GM12872 (cell line): ENCODE results near the gene KRTAP10-8.

Experiments used
- TF ChIP-seq, protein P1 (sequence below): IDR thresholded peaks from 3 replicates; pipeline ENCODE4 v1.5.1; 2011; ENCODE audit warnings: low read depth, mild to moderate bottlenecking, low read length, moderate library complexity; ENCODE audit not compliant: insufficient read depth

The KRTAP10-8 gene

DNA sequence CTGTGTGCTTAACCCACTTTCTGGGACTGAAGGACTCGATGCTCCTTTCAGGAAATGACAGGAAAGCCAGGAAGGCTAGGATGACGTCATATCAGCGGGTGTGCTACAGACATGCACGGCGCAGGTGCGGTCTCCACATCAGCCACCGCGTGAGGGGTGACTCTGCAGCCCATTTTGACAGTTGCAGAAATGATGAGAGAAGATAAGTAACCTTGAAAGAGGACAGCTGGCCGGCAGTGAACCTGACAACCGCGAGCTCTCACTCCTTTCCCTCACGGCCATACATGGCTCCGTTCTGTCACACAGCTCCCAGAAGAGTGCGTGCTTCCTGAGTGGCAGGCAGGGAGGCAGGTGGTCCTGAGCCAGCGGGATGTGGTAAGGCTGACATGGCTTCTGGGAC lies 29.8 kb upstream of the KRTAP10-8 start:
- TF ChIP-seq, protein P1, sequence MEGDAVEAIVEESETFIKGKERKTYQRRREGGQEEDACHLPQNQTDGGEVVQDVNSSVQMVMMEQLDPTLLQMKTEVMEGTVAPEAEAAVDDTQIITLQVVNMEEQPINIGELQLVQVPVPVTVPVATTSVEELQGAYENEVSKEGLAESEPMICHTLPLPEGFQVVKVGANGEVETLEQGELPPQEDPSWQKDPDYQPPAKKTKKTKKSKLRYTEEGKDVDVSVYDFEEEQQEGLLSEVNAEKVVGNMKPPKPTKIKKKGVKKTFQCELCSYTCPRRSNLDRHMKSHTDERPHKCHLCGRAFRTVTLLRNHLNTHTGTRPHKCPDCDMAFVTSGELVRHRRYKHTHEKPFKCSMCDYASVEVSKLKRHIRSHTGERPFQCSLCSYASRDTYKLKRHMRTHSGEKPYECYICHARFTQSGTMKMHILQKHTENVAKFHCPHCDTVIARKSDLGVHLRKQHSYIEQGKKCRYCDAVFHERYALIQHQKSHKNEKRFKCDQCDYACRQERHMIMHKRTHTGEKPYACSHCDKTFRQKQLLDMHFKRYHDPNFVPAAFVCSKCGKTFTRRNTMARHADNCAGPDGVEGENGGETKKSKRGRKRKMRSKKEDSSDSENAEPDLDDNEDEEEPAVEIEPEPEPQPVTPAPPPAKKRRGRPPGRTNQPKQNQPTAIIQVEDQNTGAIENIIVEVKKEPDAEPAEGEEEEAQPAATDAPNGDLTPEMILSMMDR, result no peak

DNA sequence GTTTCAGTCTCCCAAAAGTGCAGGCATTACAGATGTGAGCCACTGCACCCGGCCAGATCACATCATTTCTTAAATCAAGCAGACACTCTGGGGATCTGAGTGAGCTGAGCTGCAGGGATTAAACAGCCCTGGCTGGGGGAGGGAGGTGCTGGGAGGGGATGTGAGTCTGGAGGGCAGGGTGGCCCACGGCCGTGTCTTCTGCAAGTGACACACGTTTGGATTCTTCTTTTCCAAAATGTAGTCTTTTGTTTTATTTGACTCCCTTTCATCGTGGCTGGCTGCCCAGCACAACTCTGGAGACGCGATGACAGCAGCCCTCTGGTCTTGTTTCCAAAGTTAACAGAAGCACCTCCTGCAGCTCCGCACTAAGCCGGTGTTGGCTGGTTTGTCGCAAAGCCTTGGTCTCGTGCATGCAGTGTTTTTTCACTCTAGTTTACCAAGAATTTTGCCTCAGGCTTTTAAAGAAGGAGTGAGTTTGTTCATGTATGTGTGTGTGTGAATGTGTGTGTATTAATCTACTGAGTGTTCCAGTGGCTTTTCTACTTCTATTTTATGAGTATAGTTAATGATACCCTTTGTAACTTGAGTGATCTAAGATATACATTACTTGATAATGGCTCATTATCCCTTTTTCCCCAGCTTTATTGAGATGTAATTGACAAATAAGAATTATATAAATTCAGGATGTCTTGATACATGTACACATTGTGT lies 28.6 kb upstream of the KRTAP10-8 start:
- TF ChIP-seq, protein P1, result no peak

DNA sequence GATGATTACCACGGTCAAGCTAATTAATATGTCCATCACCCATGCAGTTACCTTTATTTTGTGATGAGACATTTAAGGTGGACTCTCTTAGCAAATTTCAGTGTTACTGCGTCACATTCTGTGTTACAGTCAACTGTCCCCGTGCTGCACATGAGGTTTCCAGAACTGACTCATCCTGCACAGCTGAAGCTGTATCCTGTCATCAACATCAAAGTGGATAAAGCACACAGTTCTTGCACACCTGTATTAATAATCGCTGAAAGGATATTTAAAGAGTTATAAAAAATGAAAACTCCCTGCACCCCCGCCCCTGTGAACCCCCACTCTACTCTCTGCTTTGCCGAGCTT lies 28.1 kb upstream of the KRTAP10-8 start:
- TF ChIP-seq, protein P1, result no peak

DNA sequence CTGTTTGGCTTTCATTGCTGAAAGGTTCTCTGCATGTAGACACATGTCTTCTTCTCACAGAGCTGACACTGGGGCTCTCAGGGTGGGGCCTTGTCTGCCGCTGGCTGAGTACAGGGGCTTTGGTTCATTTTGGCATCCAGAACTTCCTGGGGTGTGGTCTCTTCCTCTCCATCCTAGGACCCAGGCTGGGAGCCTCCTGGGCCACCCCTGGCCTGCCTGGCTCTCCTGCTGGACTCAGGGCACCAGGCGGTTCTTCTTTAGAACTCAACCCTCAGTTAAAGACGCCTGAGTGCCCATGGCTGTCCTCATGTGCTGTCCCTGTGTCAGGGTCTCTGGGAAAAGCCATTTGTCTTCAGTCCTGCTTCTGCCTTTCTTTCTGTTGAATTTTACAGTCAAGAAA lies 26.0 kb upstream of the KRTAP10-8 start:
- TF ChIP-seq, protein P1, result no peak

DNA sequence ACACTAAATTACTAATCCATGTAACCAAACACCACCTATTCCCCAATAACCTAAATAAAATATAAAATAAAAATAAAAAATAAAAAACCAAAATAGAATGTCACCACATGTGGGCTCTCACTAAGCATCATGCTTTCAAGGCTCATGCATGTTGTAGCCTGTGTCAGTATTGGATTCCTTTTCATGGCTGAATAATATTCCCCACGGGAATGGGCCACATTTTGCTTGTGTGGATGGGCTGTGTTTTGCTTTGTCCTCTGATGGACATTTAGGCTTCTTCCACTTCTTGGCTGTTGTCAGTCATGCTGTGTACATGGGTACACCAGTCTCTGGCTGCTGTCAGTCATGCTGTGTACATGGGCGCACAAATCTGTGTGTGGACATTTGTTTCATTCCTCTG lies 22.8 kb upstream of the KRTAP10-8 start:
- TF ChIP-seq, protein P1, result no peak

DNA sequence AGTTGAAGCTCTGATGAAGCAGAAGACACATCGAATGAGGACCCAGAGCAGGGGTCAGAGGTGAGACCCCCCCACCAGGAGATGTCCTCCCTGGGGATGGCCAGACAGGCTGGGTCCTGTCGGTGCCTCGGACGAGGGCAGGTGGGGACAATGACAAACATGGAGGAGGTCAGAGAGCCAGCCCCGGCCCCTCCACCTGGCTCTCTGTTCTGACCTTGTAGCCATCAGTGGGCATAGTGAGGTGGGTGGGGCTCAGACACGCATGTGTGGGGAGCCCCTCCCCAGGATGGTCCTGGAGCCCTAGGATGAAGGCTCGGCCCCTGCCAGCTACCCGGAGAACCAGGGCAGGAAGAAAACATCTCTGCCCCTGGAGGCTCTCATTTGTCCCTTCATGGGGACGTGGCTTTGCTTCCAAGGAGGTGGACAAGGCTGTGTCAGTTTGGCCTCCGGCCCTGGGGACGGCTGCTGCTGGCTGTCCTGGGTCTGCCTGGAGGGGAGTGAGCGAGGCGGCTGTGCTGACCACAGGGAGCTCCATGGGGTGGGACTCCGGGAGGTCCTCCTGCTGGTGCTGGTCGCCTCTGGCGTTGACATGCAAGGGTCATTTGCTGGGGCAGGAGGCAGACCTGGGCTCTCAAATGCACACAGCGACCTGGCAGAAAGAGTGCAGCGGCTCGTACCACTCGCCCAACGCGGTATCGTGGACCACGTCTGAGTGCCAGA lies 22.1 kb upstream of the KRTAP10-8 start:
- TF ChIP-seq, protein P1, result no peak

DNA sequence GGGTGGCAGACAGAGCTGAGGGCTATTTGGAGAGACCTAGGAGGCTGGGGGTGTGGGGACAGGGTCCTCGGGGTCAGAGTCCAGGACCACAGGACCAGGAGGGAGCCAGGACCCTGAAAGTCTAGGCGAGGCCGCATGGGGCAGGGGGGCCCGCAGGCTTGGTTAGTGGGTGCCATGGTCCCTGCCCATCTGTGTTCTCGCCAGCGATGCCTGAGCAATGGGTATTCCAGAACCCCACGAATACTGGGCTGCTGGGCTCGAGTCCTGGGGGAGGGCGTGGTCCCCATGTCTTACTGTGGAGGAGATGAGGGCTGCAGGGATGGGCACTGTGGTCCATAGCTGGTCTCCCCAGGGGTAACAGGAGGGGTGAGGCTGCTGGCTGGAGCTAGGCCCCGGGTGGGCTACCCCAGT lies 21.6 kb upstream of the KRTAP10-8 start:
- TF ChIP-seq, protein P1, result no peak
